Fibroblast of mammary gland (primary cell): Measurements from ENCODE around the gene PTCD1.
A peak's percentile ranks its signal among the peaks of the same experiment; 100 is the strongest.

ENCODE experiments used
- DNase-seq: peaks from one replicate; pipeline ENCODE4 v3.0.0-alpha.2; 2010; ENCODE audit warnings: low read depth
- H3K4me3 ChIP-seq: 2 replicates; pipeline ENCODE4 v1.5.1; 2011; ENCODE audit warnings: low read depth, mild to moderate bottlenecking, low read length, moderate library complexity; ENCODE audit not compliant: control insufficient read depth
- CTCF ChIP-seq: conservative IDR thresholded peaks from 2 replicates; pipeline ENCODE4 v1.5.1; 2011; ENCODE audit warnings: low read depth, low read length, inconsistent platforms; ENCODE audit not compliant: control insufficient read depth, insufficient read depth

The PTCD1 gene

DNA sequence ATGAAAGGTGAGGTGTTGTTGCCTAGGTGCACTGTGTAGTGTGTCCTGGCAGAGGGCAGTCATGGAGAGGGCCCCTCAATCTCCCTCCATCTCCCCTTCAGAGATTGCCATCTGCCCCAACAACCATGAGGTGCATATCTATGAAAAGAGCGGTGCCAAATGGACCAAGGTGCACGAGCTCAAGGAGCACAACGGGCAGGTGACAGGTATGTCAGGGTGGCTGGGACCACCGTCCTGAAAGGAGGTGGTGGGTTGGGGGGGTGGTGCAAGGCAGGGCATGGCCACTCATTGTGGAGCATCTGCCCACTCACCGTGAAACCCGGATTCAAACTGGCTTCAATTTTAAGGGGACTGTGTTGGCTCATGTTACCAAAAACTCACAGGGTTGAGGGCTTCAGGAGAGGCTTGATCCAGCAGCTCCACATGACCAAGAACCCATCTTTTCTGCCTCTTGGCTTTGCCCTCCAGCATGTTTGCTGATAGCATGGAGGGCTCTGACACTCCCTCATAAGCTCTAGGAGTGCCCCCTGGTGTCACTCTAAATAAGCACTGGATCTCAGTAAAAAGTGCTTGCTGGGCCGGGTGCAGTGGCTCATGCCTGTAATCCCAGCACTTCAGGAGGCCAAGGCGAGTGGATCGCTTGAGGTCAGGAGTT is 51.9 kb downstream of the PTCD1 start:
- DNase-seq = peak; percentile 66
- no peak overlapping the region for H3K4me3 ChIP-seq
- peak; percentile 42 for TF ChIP-seq CTCF

DNA sequence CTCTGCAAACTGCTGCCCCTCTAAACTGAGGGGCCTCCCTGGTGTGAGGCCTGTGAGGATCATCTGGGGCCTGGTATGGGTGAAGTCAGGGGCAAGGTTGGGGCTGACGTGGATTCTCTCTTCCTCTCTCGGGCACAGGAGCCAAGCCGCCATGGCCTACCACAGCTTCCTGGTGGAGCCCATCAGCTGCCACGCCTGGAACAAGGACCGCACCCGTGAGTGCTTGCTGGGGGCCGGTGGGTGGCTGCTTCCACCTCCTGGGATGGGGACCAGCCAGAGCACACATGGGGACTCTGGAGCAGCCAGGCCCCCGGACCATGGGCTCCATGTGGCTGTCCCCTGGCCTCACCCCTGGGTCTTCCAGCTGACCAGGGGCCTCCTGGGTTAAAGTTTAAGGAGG is 53.0 kb downstream of the PTCD1 start:
- TF ChIP-seq CTCF = no peak

DNA sequence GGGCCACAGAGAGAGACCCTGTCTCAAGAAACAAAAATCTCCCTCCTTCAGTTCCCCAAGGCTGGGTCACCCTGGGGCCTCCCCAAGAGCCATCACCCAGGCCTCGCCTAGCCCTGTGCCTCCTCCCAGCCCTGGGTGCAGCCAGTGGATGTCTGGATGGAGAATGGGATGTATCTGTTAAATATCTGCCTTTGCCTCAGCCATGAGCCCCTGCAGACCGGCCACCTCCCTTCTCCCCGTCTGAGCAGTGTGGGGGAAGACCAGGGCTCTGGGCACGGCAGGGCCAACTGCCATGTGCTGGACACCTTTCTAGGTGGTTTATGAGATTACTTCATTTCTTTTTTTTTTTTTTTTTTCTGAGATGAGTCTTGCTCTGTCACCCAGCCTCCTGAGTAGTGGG is 54.1 kb downstream of the PTCD1 start:
- no peak overlapping the region for H3K4me3 ChIP-seq
- TF ChIP-seq CTCF = no peak
- DNase-seq = no peak

More for the DNA sequence above, 53.0 kb downstream of the PTCD1 start:
- DNase-seq = no peak
- H3K4me3 ChIP-seq = no peak overlapping the region

DNA sequence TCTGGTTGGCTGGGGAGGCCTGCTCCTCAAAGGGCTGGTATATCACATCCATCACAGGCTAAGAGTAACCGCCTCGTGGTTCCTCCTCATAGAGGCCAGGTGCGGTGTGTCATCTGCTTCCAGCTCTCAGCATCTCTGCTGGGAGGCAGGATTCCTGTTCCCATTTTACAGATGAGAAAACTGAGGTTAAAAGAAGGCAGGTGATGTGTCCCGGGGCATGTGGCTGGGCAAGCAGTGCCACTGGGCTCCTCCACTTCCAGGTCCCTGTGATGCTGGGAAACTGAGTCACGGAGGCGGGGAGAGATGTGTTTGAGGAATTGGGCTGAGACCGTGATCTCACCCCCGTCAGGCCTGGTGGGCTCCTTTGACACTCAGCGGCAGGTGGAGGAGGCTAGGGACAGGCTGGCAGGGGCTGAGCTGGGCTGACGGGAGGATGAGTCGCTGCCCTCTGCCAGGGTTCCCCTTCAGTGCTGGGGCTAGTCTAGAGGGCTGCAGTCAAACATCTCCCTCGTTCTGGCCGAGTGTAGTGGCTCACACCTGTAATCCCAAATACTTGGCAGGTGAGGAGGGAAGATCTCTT is 54.7 kb downstream of the PTCD1 start:
- DNase-seq = no peak
- no peak overlapping the region for H3K4me3 ChIP-seq
- no peak for TF ChIP-seq CTCF

DNA sequence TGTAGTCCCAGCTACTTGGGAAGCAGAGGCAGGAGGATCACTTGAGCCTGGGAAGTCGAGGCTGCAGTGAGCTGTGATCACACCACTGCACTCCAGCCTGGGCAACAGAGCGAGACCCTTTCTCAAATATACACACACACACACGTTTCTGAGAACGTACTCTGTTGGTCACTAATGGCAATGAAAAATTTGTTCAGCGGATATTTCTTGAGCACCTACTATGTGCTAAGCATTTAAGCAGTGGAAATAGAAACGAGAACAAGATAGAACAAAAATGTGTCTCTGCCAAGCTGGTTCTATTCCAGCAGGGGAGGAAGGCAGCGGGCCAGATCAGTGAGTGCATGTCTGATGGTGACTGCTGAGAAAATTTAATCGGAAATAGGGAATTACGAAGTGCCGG is 55.4 kb downstream of the PTCD1 start:
- no peak for DNase-seq
- H3K4me3 ChIP-seq = no peak overlapping the region
- TF ChIP-seq CTCF = no peak

GRCh38 chr7:99381664-99382075 is 56.9 kb downstream of the PTCD1 start:
- no peak for TF ChIP-seq CTCF
- no peak overlapping the region for H3K4me3 ChIP-seq
- no peak for DNase-seq
